Mononuclear cell (primary cell): ENCODE data around the gene OR9A4. TPM values are rescaled to one million over a fixed set of nuclear protein-coding genes. Genes with fewer than 3 reads are reported as not detected.
A peak's percentile ranks its signal among the peaks of the same experiment; 100 is the strongest.

ENCODE experiments used
- H3K27me3 ChIP-seq: 2 replicates; pipeline ENCODE4 v1.6.0; 2011; ENCODE audit warnings: low read length, control low read depth; ENCODE audit not compliant: insufficient read depth
- H3K4me1 ChIP-seq: 2 replicates; pipeline ENCODE4 v1.5.1; 2011; ENCODE audit warnings: mild to moderate bottlenecking, low read length, control low read depth; ENCODE audit not compliant: insufficient read depth
- H3K4me3 ChIP-seq: 2 replicates; pipeline ENCODE4 v1.5.1; 2011; ENCODE audit warnings: mild to moderate bottlenecking, low read length, moderate library complexity
- H3K9me3 ChIP-seq: 2 replicates; pipeline ENCODE4 v1.5.1; 2011; ENCODE audit warnings: low read depth, mild to moderate bottlenecking, control low read depth, low read length
- total RNA-seq: library from RNA; depleted of rRNA; stranded (reverse); fragments of >200 nt; gene quantifications from one replicate; pipeline ENCODE4 v1.2.3, GENCODE V29; 2012

The OR9A4 gene
- total RNA-seq, 1 donor: not detected

- H3K4me3 ChIP-seq: no peak overlapping the region
- no peaks in the 10 kb centered on the region for H3K9me3 ChIP-seq
- peaks cover 37% of the 10 kb centered on the region for H3K4me1 ChIP-seq
- H3K27me3 ChIP-seq: no peaks in the 10 kb centered on the region
Measured at GRCh38 chr7:141928146-141928844, 12.1 kb downstream of the OR9A4 start.

GRCh38 chr7:141928845-141929195 is 12.6 kb downstream of the OR9A4 start:
- no peak overlapping the region for H3K4me3 ChIP-seq
- H3K9me3 ChIP-seq: no peaks in the 10 kb centered on the region
- H3K27me3 ChIP-seq: no peaks in the 10 kb centered on the region
- H3K4me1 ChIP-seq: peaks cover 37% of the 10 kb centered on the region

GRCh38 chr7:141930211-141930610 is 14.0 kb downstream of the OR9A4 start:
- no peak overlapping the region for H3K4me3 ChIP-seq
- H3K4me1 ChIP-seq: peaks cover 37% of the 10 kb centered on the region
- no peaks in the 10 kb centered on the region for H3K9me3 ChIP-seq
- no peaks in the 10 kb centered on the region for H3K27me3 ChIP-seq

GRCh38 chr7:141941075-141941474 is 24.9 kb downstream of the OR9A4 start:
- peaks cover 30% of the 10 kb centered on the region for H3K4me1 ChIP-seq
- H3K9me3 ChIP-seq: peaks cover 22% of the 10 kb centered on the region
- no peak overlapping the region for H3K4me3 ChIP-seq
- no peaks in the 10 kb centered on the region for H3K27me3 ChIP-seq

- Histone ChIP-seq H3K4me1 (peaks cover 39% of the 10 kb centered on the region), H3K27me3 (no peaks in the 10 kb centered on the region), H3K9me3 (peaks cover 22% of the 10 kb centered on the region)
Measured at GRCh38 chr7:141943846-141944245, 27.6 kb downstream of the OR9A4 start.

GRCh38 chr7:141944811-141945210 is 28.6 kb downstream of the OR9A4 start:
- Histone ChIP-seq H3K27me3 (no peaks in the 10 kb centered on the region), H3K9me3 (peaks cover 22% of the 10 kb centered on the region), H3K4me3 (no peak overlapping the region), H3K4me1 (peaks cover 46% of the 10 kb centered on the region)

More at GRCh38 chr7:141943846-141944245, 27.6 kb downstream of the OR9A4 start:
- H3K4me3 ChIP-seq: no peak overlapping the region

- Histone ChIP-seq H3K9me3 (peaks cover 18% of the 10 kb centered on the region), H3K4me1 (peaks cover 47% of the 10 kb centered on the region), H3K27me3 (no peaks in the 10 kb centered on the region), H3K4me3 (no peak overlapping the region)
Measured at GRCh38 chr7:141945356-141945755, 29.2 kb downstream of the OR9A4 start.

GRCh38 chr7:141946796-141947195 is 30.6 kb downstream of the OR9A4 start, which contains the start of gene CLEC5A:
Gene CLEC5A, minus strand, starts transcription at chr7:141946974. Its CDS starts 682 bp downstream, at chr7:141946292.
- no peaks in the 10 kb centered on the region for H3K27me3 ChIP-seq
- peaks cover 61% of the 10 kb centered on the region for H3K4me1 ChIP-seq
- peak within 1 kb of the TSS; percentile 7 for H3K4me3 ChIP-seq
- peaks cover 4% of the 10 kb centered on the region for H3K9me3 ChIP-seq

- no peaks in the 10 kb centered on the region for H3K9me3 ChIP-seq
- no peak overlapping the region for H3K4me3 ChIP-seq
- peaks cover 69% of the 10 kb centered on the region for H3K4me1 ChIP-seq
- no peaks in the 10 kb centered on the region for H3K27me3 ChIP-seq
Measured at GRCh38 chr7:141949021-141949420, 32.8 kb downstream of the OR9A4 start.

- no peak overlapping the region for H3K4me3 ChIP-seq
- no peaks in the 10 kb centered on the region for H3K9me3 ChIP-seq
- H3K4me1 ChIP-seq: peaks cover 69% of the 10 kb centered on the region
- no peaks in the 10 kb centered on the region for H3K27me3 ChIP-seq
Measured at GRCh38 chr7:141949451-141949850, 33.3 kb downstream of the OR9A4 start.

GRCh38 chr7:141949911-141950310 is 33.7 kb downstream of the OR9A4 start:
- peaks cover 69% of the 10 kb centered on the region for H3K4me1 ChIP-seq
- no peak overlapping the region for H3K4me3 ChIP-seq
- no peaks in the 10 kb centered on the region for H3K9me3 ChIP-seq
- H3K27me3 ChIP-seq: no peaks in the 10 kb centered on the region

GRCh38 chr7:141950806-141951205 is 34.6 kb downstream of the OR9A4 start:
- Histone ChIP-seq H3K9me3 (no peaks in the 10 kb centered on the region), H3K4me1 (peaks cover 67% of the 10 kb centered on the region), H3K4me3 (no peak overlapping the region), H3K27me3 (no peaks in the 10 kb centered on the region)

- peaks cover 59% of the 10 kb centered on the region for H3K4me1 ChIP-seq
- no peak overlapping the region for H3K4me3 ChIP-seq
- H3K9me3 ChIP-seq: no peaks in the 10 kb centered on the region
- H3K27me3 ChIP-seq: no peaks in the 10 kb centered on the region
Measured at GRCh38 chr7:141952461-141952860, 36.3 kb downstream of the OR9A4 start.

- H3K4me1 ChIP-seq: peaks cover 54% of the 10 kb centered on the region
- H3K4me3 ChIP-seq: no peak overlapping the region
Measured at GRCh38 chr7:141954334-141954733, 38.1 kb downstream of the OR9A4 start.

GRCh38 chr7:141956084-141956483 is 39.9 kb downstream of the OR9A4 start:
- Histone ChIP-seq H3K4me3 (no peak overlapping the region), H3K27me3 (no peaks in the 10 kb centered on the region), H3K9me3 (no peaks in the 10 kb centered on the region), H3K4me1 (peaks cover 58% of the 10 kb centered on the region)

More at GRCh38 chr7:141954334-141954733, 38.1 kb downstream of the OR9A4 start:
- Histone ChIP-seq H3K9me3 (no peaks in the 10 kb centered on the region), H3K27me3 (no peaks in the 10 kb centered on the region)
